Right kidney (tissue), 9 donors: ENCODE data around the gene PRSS21.

Experiments used
- DNase-seq: peaks from one replicate; pipeline ENCODE4 v3.0.0-alpha.2; 2016
- long read RNA-seq, 8 donors: transcript quantifications; one replicate each; lab custom pipeline, GENCODE V29; 2026

PRSS21 gene
- long read RNA-seq, donor 1: 0 reads
- long read RNA-seq, donor 2: 0 reads
- long read RNA-seq, donor 3: 0 reads
- long read RNA-seq, donor 4: 0 reads
- long read RNA-seq, donor 5: 0 reads
- long read RNA-seq, donor 6: 0 reads
- long read RNA-seq, donor 7: 0 reads
- long read RNA-seq, donor 8: 0 reads

GRCh38 chr16:2816751-2817339 is at the start of gene PRSS21:
PRSS21 (plus strand) TSS chr16:2817237; CDS start chr16:2817269, 32 bp downstream.
- DNase-seq: no peak

- DNase-seq: no peak
Measured at GRCh38 chr16:2767891-2768290, 49.1 kb upstream of the PRSS21 start.

GRCh38 chr16:2768403-2769089 is 48.5 kb upstream of the PRSS21 start:
- DNase-seq: no peak

- no peak for DNase-seq
Measured at GRCh38 chr16:2769100-2769529, 47.9 kb upstream of the PRSS21 start.

GRCh38 chr16:2769675-2770056 is 47.4 kb upstream of the PRSS21 start:
- no peak for DNase-seq

- DNase-seq: no peak
Measured at GRCh38 chr16:2770057-2770951, 46.7 kb upstream of the PRSS21 start.

- DNase-seq: no peak
Measured at GRCh38 chr16:2771496-2772402, 45.3 kb upstream of the PRSS21 start.

- no peak for DNase-seq
Measured at GRCh38 chr16:2773188-2773968, 43.7 kb upstream of the PRSS21 start.

- no peak for DNase-seq
Measured at GRCh38 chr16:2774161-2774891, 42.7 kb upstream of the PRSS21 start.

GRCh38 chr16:2775131-2775716 is 41.8 kb upstream of the PRSS21 start:
- no peak for DNase-seq

- no peak for DNase-seq
Measured at GRCh38 chr16:2775765-2776499, 41.1 kb upstream of the PRSS21 start.

GRCh38 chr16:2776500-2777139 is 40.4 kb upstream of the PRSS21 start:
- peak; percentile 66 for DNase-seq

GRCh38 chr16:2777231-2777902 is 39.7 kb upstream of the PRSS21 start, which contains the start of gene ELOB:
ELOB (minus strand) TSS chr16:2777280; CDS start chr16:2777239, 41 bp downstream.
- DNase-seq: peak; percentile 99

- no peak for DNase-seq
Measured at GRCh38 chr16:2777903-2778629, 39.0 kb upstream of the PRSS21 start.

GRCh38 chr16:2778630-2778958 is 38.4 kb upstream of the PRSS21 start:
- no peak for DNase-seq

GRCh38 chr16:2779151-2779920 is 37.7 kb upstream of the PRSS21 start:
- DNase-seq: no peak
